Bone marrow (tissue), 2 donors: ENCODE measurements around the gene TSC2.
"Not testable (repeated sequence)": the region's sequence is repeated elsewhere in the genome, so short reads cannot be mapped to it uniquely, and the experiment has no call there.

Experiments used
- DNase-seq, 2 donors: peaks; one replicate each; lab custom pipeline; 2025; lab: John Stamatoyannopoulos, UW

Gene TSC2

DNA sequence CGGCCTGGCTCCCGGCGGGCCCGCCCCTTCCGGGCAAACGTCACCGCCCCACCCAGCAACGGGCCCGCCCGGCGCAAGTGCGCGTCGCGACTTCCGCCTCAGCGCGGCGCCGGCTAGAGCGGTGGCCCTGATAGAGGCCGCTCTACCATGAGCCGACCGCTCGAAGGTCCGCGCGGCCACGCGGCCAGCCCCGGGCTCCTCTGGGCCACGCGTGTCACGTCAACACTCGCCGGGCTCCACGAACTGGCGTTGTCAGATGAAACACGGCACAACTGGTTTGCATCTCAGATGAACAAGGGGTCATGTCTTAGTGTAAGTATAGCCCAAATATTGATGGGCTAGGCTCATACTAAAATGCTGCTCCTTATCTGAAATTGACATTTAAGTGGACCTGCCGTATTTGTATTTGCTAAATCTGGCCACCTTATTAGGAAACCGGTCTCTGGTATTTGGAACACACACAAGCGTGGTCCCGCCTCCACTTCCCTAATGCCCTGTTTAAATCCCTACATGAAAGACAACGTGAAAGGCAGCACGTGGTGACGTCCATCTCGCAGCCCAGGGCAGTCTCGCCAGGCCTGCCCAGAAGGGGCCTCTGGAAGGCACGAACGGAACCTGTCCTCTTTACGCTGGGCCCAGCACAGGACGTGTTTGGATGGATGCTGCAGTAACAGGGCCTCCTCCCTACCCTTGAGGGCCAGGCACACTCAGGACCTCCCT is 37.8 kb upstream of the TSC2 start, which contains the start of gene ZNF598:
TSS of gene ZNF598 (minus strand) at position 31 of the 720 bp plus-strand sequence.
- peak in 1 of 2 donors; percentile 34 for DNase-seq

DNA sequence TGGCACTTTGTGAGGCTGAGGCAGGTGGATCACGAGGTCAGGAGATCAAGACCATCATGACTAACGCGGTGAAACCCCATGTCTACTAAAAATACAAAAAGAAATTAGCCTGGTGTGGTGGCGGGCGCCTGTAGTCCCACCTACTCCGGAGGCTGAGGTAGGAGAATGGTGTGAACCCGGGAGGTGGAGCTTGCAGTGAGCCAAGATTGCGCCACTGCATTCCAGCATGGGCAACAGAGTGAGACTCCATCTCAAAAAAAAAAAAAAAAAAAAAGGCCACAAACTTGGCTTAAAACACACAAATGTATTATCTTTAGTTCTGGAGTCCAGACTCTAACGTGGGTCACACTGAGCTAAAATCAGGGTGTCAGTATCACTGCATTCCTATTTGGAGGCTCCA is 36.1 kb upstream of the TSC2 start:
- DNase-seq = not testable (repeated sequence)

DNA sequence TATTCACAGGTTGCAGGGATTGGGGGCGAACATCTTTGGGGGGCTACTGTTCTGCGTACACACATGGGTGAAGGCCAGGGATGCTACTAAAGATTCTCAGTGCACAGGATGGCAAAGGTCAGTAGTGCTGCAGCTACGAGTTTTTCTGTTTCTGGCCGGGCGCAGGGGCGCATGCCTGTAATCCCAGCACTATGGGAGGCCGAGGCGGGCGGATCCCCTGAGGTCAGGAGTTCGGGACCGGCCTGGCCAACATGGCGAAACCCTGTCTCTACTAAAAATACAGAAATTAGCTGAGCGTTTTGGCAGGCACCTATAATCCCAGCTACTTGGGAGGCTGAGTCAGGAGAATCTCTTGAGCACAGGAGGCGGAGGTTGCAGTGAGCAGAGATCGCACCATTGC is 34.3 kb upstream of the TSC2 start:
- DNase-seq = no peak

DNA sequence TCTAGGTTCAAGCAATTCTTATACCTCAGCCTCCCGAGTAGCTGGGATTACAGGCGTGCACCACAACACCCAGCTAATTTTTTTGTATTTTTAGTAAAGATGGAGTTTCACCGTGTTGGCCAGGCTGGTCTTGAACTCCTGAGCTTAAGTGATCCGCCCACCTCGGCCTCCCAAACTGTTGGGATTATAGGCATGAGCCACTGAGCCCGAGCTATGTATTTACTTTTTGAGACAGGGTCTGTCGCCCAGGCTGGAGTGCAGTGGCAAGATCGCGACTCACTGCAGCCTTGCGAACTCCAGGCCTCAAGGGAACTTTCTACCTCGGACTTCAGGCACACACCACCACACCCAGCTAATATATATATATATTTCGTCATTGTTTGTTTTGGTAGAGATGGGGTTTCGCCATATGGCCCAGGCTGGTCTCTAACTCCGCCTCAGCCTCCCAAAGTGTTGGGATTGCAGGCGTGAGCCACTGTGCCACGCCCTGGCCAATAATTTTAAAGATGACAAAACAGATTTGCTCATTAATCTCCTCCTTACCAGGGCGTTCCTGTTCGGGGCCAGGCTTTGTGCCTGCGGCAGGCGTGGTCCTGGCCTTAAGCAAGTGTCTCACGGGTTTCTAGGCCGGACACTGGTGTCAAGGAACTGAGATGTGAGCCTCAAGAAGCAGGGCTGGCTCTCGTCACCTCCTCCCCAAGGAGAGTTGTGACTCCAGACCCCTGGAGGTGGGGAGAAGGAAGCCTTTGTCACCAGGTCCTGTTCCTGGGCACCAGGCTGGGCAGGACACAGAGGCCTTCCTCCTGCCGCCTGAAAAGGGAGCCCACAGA is 32.5 kb upstream of the TSC2 start:
- DNase-seq = no peak

DNA sequence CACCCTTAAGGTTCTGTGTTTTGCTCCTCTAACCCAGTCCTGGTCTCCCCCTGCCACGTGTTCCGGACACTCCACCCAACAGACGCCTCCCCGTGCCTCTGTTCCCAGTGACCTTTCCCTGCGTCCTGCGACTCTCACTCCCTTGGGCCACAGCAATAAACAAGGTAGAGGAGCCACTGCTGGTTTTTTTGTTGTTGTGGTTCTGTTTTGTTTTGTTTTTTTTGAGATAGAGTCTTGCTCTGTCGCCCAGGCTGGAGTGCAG is 31.9 kb upstream of the TSC2 start:
- no peak for DNase-seq

DNA sequence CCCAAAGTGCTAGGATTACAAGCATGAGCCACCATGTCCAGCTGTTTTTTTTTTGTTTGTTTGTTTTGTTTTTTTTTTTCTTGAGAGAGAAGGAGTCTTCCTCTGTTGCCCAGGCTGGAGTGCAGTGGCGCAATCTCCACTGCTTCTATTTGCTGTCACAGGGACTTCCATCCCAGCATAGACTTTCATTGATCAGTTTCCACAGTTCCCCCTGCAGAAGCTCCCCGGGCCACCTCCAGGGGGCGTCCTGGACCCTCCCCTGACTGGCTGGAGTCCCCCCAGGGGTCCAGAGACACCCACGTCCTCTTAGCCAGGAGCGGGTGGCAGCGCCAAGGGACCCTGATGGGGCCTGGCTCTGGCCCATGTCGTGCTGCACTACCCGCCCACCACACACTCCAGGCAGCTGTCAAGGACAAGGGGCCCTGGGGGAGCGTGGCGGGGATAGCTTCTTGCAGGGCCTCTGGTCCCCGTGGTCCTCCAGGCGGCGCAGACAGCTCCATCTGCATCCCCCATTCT is 31.3 kb upstream of the TSC2 start:
- no peak for DNase-seq

DNA sequence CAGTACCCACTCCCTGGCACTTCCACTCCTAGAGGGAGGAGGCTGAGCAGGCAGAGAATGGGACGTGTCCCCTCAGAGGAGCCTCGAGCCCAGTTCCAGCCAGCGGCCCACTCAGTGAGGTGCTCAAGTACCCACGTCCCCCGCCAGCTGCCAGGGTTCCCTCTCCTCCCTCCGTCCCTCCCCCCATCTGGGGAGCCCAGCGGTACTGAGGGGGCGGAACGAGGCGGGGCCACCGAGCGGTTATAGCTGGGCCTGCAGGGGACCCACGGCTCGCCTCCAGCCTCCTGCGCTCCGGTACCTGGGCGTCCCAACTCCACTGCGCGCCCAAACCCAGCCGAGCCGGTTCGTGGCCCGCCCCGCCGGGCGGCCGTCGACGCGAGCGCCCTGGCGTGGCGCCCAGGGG is 28.3 kb upstream of the TSC2 start, which contains the start of gene NPW:
TSS of gene NPW (plus strand) at position 268 of the 403 bp plus-strand sequence.
- no peak for DNase-seq

DNA sequence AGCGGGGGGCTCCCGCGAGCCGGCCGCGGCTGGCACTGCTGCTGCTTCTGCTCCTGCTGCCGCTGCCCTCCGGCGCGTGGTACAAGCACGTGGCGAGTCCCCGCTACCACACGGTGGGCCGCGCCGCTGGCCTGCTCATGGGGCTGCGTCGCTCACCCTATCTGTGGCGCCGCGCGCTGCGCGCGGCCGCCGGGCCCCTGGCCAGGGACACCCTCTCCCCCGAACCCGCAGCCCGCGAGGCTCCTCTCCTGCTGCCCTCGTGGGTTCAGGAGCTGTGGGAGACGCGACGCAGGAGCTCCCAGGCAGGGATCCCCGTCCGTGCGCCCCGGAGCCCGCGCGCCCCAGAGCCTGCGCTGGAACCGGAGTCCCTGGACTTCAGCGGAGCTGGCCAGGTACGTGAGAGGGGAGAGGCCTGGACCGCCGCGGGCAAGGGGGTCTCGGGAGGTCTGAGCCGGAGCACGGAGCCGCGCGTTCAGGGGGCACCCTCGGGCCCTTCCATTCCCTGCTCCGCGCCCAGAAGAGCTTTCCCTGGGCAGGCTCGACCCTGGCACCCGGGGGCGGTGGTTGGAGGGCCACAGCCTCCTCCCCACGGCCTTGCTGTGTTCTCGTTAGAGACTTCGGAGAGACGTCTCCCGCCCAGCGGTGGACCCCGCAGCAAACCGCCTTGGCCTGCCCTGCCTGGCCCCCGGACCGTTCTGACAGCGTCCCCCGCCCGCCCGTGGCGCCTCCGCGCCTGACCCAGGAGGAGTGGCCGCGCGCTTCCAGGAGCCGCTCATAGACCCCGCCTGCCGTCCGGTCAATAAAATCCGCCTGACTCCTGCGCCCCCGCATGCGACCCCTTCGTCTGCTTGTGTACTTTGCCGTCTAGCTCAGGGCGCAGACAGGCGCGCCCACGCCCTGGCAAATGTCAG is 27.6 kb upstream of the TSC2 start:
- no peak for DNase-seq

DNA sequence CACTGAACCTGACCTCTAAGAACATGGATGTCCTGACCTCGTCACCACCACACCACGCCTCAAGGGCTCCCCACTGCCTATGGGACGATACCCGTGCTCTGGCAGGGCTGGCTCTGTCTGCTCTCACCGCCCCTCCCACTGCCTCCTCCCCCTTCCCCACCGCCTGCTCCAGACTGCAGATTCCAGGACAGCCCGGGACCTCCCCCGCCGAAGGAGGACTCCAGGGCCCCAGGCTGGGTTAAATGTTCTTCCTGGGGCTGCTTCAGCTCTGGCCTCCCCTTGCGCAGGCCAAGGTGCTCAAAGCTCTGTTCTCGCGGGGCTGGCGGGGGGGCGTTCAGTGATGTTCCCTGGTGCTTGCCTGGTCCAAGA is 25.1 kb upstream of the TSC2 start:
- peak in 1 of 2 donors; percentile 45 for DNase-seq

DNA sequence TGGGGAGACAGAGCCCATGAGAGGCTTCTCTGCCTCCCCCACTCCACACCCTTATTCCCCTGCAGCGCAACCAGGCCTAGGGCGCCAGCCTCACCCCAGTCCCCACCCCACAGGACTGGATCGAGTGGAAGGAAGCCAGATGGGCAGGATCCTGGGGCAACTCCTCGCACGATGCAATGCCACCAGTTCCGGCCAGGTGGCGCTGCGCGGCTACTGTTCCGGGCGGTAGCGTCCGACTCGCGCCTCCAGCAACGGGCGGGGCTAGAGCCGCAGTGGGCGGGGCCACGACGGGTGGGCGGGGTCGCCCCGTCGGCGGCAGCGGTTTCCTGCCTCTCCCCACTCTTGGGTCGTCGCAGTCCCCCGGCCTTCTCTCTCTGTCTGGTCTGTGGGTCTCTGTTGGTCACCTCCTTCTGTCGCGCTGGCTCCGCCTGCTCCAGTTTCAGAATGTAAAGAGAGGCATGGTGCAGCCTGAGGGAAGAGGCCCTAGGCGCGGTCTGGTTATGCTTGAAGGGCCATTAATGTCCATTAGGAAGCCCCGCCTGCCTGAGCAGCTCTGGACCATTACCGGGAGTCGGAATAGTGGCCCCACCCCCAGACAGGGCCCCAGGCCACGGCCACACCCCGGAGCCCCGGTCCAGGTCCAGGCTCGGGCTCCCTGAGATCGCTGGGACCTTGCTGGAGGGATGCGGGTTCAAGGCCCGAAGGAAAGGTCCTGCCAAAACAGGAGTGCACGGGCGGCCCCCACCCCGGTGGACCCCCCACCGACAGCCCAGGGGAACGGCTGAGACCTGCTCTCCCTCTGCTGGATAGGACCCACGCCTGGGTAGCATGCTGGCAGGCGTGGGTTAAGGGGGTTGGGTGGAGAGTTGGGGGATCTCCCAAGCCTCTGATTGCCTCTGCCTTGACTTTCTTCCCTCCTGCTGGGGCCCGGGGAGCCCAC is 24.4 kb upstream of the TSC2 start:
- peak; percentile 66 to 91 for DNase-seq

DNA sequence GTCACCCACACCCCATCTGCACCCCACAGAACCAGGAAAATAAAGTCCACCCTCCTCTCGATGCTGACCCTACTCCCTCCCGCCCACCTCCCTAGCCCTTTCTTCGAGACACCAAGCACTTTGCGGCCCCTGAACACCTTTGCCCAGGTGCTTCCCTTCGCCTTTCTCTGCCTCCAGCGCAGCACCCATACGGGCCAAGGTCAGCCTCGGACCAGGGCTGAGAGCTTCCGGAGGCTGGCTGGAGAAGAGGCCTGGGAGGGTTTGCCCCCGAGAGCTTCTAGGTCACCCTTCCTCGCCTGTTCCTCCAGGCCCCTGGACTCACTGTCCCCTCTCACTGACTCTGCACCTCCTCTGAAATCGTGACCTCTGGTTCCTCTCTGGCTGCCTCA is 23.8 kb upstream of the TSC2 start:
- no peak for DNase-seq

DNA sequence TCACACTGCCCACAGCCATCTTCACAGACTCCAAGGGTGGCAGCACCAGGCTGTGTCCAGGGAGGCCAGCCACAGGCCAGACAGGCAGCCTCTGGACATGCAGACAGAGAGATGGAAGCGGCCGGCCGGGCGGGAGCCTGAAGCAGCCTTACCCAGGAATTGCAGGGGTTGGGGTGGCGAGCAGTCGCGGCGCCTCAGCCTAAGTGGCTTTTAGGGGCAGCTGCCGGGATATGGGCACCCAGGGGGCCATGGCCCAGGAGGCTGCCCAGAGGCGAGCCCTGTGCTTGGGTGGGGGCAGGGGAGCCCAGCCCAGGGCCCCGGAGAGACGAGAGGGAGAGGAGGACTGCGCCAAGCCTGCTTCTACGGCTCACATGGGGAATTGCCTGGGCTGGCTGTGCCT is 22.5 kb upstream of the TSC2 start:
- DNase-seq = no peak

DNA sequence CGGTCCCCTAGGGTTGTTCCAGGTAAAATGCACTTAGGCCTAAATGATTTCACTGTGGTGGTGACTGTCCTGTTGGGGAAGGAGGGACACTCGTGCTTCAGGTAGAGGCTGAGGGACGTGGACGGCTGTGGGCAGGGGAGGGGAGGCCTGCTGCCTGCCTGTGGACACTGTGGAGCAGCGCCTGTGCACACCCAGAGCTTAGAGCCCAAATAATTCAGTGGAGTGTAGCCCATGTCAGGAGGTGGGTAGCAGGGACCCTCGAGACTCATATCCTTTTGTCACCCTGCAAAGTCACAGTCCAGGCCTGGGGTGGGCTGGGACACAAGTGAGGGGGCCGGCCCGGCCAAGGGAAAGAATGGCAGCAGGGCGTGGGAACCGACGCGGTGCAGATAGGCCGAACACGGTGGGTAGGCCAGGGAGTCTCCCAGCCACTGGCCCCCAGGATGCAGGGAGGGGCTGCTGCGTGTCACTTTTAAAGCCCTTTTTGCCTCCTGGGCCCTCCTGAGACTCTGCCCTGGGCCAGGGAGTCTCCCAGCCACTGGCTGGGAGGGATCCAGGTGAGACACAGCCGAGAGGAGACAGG is 21.8 kb upstream of the TSC2 start:
- no peak for DNase-seq

DNA sequence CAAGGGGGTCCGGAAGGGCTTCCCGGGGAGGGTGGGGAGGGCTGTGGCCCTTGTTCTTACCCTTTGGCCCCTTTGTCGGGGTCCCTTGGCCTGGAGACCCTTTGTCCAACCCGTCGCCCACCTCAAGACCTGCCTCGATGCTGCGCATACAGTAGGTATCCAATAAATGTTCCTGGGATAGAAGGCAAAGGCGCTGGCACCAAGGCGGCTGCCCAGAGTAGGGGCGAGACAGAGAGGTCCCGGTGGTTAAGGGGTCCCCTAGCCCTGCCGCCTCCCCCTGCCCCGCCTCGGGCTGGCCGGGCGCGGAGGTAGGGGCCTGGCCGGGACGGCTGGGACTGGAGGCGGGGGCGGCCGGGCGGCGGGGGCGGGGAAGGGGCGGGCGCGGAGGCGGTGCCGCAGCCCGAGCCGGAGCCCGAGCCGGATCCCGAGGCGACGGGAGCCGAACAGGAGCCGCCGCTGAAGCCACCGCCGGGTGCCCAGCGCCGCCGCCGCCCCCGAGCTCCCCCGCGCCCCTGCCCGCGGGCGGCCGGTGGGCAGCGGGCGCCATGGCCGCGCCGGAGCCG is 21.2 kb upstream of the TSC2 start, which contains the start of gene NHERF2:
TSS of gene NHERF2 (plus strand) at position 442 of the 563 bp plus-strand sequence. CDS start at position 546, 104 bp downstream.
- no peak for DNase-seq

DNA sequence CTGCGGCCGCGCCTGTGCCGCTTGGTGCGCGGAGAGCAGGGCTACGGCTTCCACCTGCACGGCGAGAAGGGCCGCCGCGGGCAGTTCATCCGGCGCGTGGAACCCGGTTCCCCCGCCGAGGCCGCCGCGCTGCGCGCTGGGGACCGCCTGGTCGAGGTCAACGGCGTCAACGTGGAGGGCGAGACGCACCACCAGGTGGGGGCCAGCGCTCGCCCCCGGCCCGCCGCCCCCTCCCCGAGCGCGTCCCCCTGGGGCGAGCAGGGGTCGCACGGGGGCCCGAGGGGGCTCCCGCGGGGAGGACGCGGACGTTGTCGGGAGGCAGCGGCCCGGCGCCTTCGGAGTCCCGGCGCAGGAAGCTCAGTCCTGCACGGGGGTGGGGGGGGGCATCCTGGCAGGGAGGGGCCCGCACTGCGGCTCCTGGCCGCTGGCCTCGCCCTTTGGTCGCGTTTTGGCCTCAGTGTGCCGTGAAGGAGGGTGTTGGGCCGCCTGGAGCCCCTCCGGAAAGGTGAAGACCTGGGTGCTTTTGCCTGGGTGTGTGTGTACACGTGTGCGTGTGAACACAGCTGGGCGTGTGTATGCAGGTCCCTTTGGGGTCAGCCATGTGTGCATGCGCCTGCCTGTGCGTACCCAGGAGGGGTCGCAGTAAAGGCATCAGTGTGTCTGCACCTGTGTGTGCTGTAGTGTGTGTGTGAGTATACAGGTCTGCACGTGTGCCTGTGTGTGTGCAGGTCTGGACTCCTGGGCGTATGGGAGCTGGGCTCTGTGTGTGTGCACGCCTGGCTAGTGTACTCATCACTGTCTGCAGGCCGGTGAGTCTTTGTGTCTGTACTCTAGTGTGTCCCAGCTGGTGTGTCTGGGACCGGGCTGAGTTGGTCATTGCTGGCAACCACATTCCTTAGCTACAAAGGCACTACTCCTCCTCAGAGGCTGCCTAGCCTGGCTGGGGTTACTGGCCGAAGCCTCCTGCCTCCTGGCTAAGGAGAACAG is 20.5 kb upstream of the TSC2 start:
- DNase-seq = no peak

DNA sequence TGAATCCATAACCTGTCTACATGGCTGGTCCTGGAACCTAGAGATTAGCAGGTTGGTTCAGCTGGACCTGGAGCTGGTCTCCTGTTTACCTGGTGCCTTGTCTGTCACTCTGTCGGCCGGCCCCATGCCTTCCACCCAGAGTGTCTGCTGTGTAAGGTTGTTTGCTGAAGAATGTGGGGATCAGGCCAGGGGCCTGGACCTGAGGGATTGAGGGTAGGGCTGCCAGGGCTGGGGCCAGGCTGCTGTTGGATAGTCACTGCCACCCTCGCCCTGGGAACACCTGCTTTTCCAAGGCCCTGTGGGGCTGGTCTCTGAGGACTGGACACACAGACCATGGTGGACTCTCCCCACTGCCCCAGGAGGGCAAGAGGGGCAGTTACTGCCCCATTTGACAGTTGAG is 19.6 kb upstream of the TSC2 start:
- DNase-seq = no peak

DNA sequence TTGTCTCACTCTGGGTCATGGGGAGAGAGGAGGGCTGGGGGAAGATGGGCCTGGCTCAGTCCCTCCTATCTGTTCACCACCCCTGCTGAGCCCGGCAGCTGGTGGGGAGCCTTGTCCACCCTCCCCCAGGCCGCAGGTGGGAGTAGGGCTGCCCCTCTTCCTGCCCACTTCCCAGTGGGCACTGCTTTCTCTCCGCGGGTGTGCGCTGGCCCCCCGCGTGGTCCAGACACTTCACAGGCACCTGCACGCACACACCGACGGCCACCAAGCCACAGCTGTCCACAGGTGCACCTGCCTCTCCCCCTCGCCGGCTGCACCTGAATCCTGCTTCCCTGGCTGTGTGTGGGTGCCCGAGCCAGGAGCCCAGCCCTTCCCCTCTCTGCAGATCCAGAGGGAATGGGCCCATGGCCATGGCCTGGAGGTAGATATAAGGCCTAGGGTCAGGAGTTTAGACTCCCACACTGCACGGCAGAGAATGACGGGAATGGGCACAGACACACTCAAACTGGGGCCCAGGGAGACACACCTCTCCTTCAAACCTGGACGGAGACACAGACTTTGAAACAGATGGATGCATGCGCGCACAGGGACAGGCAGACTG is 19.1 kb upstream of the TSC2 start:
- DNase-seq = no peak

DNA sequence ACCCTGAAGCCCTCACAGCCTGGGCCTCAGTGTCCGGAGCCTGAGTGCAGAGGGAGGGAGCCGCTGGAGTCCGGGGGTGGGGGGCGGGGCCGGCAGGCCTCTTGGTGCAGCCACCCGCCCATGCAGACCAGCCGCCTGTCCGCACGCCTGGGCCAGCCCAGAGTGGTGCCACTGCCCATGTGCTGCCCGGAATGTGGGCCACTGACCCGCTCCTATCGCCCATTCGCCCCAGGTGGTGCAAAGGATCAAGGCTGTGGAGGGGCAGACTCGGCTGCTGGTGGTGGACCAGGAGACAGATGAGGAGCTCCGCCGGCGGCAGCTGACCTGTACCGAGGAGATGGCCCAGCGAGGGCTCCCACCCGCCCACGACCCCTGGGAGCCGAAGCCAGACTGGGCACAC is 18.4 kb upstream of the TSC2 start:
- no peak for DNase-seq

DNA sequence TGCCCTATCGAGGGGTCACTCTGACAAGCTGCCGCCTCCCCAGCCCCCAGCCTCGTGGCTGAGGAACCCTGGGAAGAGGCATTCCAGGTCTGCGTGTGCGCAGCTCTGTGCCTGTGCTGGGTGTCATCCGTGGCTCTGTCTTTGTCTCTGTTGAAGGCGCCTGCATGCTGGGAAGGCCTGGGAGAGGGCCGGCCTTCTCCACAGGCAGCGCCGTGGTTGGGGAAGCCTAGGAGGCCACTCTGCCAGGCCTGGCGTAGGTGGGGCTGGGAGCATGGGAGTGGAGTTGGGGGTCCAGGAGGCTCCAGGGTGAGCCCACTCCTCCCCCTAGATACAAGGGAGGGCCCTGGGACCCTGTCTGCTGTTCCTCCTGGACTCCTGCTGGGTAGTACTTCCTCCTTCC is 17.7 kb upstream of the TSC2 start:
- DNase-seq = no peak
